HepG2 (cell line): Measurements from ENCODE around the gene MYO19. TPM values are rescaled to one million over a fixed set of nuclear protein-coding genes. Genes with fewer than 3 reads are reported as not detected.

Experiments used
- ATAC-seq: fragments of 200-7000 bp; cut with Tn5 transposase; 3 replicates; pipeline ENCODE4 v1.9.1; 2020; ENCODE audit warnings: mild to moderate bottlenecking, moderate library complexity
- BruUV-seq: library from RNA; stranded (reverse); fragments of 400-500 nt; replicated peaks from 2 replicates; lab custom pipeline; 2021; lab: Mats Ljungman, UMichigan
- CTCF ChIA-PET: fragments of 300-600 bp; formaldehyde crosslinking; extraction: SDS; loops from one replicate; lab custom pipeline; 2021; ENCODE audit warnings: low total read pairs, inconsistent platforms, low intra/inter-chr PET ratio; lab: Yijun Ruan, JAX
- POLR2A ChIA-PET: fragments of 350-600 bp; sonication (Branson Sonifier 250); formaldehyde crosslinking; loops from one replicate; lab custom pipeline; 2020; ENCODE audit warnings: antibody characterized with exemption, inconsistent platforms; lab: Yijun Ruan, JAX
- DNase-seq: peaks from one replicate; pipeline ENCODE4 v3.0.0-alpha.2; 2015; ENCODE audit warnings: low spot score
- FAIRE-seq: peaks from 3 replicates; lab custom pipeline; 2011; peaks lifted over from hg19 to GRCh38; lab: Jason Lieb, UNC
- H2AFZ ChIP-seq: one replicate; pipeline ENCODE4 v1.6.1; 2011; ENCODE audit warnings: low read length, inconsistent platforms
- H3K27ac ChIP-seq: fragments of 300-600 bp; 3 replicates; pipeline ENCODE4 v1.8.0; 2011; ENCODE audit warnings: mixed run types, mild to moderate bottlenecking, mixed read lengths, low read length, inconsistent platforms; ENCODE audit not compliant: insufficient read depth; ENCODE audit errors: extremely low read length
- H3K27me3 ChIP-seq, 2 experiments: fragments of 200-600 bp in 1 of 2; 2 replicates in 1 of 2; 3 replicates in 1 of 2; pipeline versions ENCODE4 v1.6.0 to v1.8.0; 2011; ENCODE audit warnings: low read length in 2 of 2, mild to moderate bottlenecking in 2 of 2, moderate library complexity in 2 of 2, inconsistent platforms in 1 of 2; ENCODE audit not compliant: insufficient read depth in 2 of 2, control insufficient read depth in 1 of 2
- H3K36me3 ChIP-seq, 2 experiments: fragments of 200-600 bp in 1 of 2; replicated peaks in 1 of 2; 2 replicates in 1 of 2; 3 replicates in 1 of 2; pipeline versions ENCODE4 v1.5.1 to v1.8.0; 2011; ENCODE audit warnings: low read length in 2 of 2, inconsistent platforms in 1 of 2; ENCODE audit not compliant: insufficient read depth in 2 of 2, control insufficient read depth in 1 of 2
- H3K4me1 ChIP-seq: 2 replicates; pipeline ENCODE4 v1.5.1; 2012; ENCODE audit warnings: low read length, inconsistent platforms; ENCODE audit not compliant: insufficient read depth
- H3K4me2 ChIP-seq: 2 replicates; pipeline ENCODE4 v1.6.0; 2011; ENCODE audit warnings: low read depth, low read length, inconsistent platforms
- H3K4me3 ChIP-seq, 3 experiments: fragments of 200-600 bp in 1 of 3; sonication (generic), shearing (Covaris generic) in 1 of 3; replicated peaks in 1 of 3; 2 replicates each; pipeline ENCODE4 v1.5.1; 2011 to 2016; ENCODE audit warnings: low read length in 3 of 3, inconsistent platforms in 2 of 3, low read depth in 2 of 3, mild to moderate bottlenecking in 2 of 3, control low read depth in 1 of 3, mixed read lengths in 1 of 3; ENCODE audit not compliant: insufficient read depth in 1 of 3
- H3K79me2 ChIP-seq: one replicate; pipeline ENCODE4 v1.6.1; 2011; ENCODE audit warnings: low read length, inconsistent platforms; ENCODE audit not compliant: insufficient read depth
- H3K9ac ChIP-seq: 2 replicates; pipeline ENCODE4 v1.6.0; 2011; ENCODE audit warnings: mild to moderate bottlenecking, low read depth, low read length, inconsistent platforms; ENCODE audit not compliant: insufficient read depth
- H3K9me3 ChIP-seq: 2 replicates; pipeline ENCODE4 v1.5.1; 2012; ENCODE audit warnings: mild to moderate bottlenecking, low read length
- H4K20me1 ChIP-seq: 2 replicates; pipeline ENCODE4 v1.6.0; 2011; ENCODE audit warnings: inconsistent platforms, mild to moderate bottlenecking, low read length, moderate library complexity; ENCODE audit not compliant: insufficient read depth
- ATM ChIP-seq: fragments of 450-650 bp; IDR thresholded peaks from 2 replicates; pipeline ENCODE4 v1.7.1; 2017; ENCODE audit warnings: mild to moderate bottlenecking, borderline replicate concordance
- DNMT3B ChIP-seq: conservative IDR thresholded peaks from 2 replicates; pipeline ENCODE4 v1.6.1; 2016; ENCODE audit warnings: missing biosample characterization, control low read depth
- MATR3 ChIP-seq: sonication (generic); formaldehyde crosslinking; IDR thresholded peaks from 2 replicates; pipeline ENCODE4 v1.4.0; 2020; ENCODE audit warnings: missing genetic modification reagents
- POLR2A ChIP-seq, 2 experiments: IDR thresholded peaks; 2 replicates each; pipeline ENCODE4 v1.6.1; 2011; ENCODE audit warnings: low read depth in 2 of 2, low read length in 2 of 2, mild to moderate bottlenecking in 1 of 2, moderate library complexity in 1 of 2; ENCODE audit not compliant: insufficient read depth in 1 of 2
- SPEN ChIP-seq: sonication (generic); formaldehyde crosslinking; IDR thresholded peaks from 2 replicates; pipeline ENCODE4 v1.5.1; 2020; ENCODE audit warnings: low read depth, mild to moderate bottlenecking, missing genetic modification reagents
- ZFX ChIP-seq: sonication (generic); formaldehyde crosslinking; IDR thresholded peaks from 2 replicates; pipeline ENCODE4 v1.4.0; 2020; ENCODE audit warnings: mild to moderate bottlenecking, low read depth, missing genetic modification reagents, moderate library complexity
- ZNF234 ChIP-seq: sonication (generic); formaldehyde crosslinking; conservative IDR thresholded peaks from 2 replicates; pipeline ENCODE4 v1.5.1; 2020; ENCODE audit warnings: mild to moderate bottlenecking, missing genetic modification reagents
- WGBS: methylation state at CpG from one replicate; pipeline ENCODE4 v1.1.6; 2017; ENCODE audit warnings: low lambda C conversion rate; 5-methylcytosine and 5-hydroxymethylcytosine counted together
- in situ Hi-C: cut with HindIII; loops from 2 replicates; pipeline ENCODE4 v1.10.0; 2017; ENCODE audit warnings: low pct_unique_long_range_greater_than_20kb; ENCODE audit not compliant: extremely low pct_ligation_motif_present
- intact Hi-C: fragments of 100-400 bp; cut with micrococcal nuclease; formaldehyde crosslinking; loops from one replicate; pipeline ENCODE4 v1.10.0; 2022; ENCODE audit not compliant: unreplicated experiment
- polyA plus RNA-seq, 8 experiments: library from polyadenylated mRNA; depleted of rRNA in 3 of 8; stranded (reverse) in 7 of 8; unstranded in 1 of 8; fragments of >200 nt; fragmentation: Illumina TruSeq in 4 of 8; extraction: Trizol in 4 of 8; gene quantifications; 2 replicates each; pipeline versions ENCODE4 v1.2.1 to v1.2.3, GENCODE V29; 2011 to 2016; ENCODE audit warnings: low read depth in 4 of 8, missing spikeins in 1 of 8, mixed read lengths in 1 of 8; ENCODE audit not compliant: insufficient read depth in 1 of 8
- total RNA-seq, 5 experiments: library from RNA; depleted of rRNA; stranded (reverse); fragments of >200 nt; fragmentation: Illumina TruSeq; extraction: Trizol; gene quantifications; 2 replicates each; pipeline ENCODE4 v1.2.3, GENCODE V29; 2016; ENCODE audit warnings: low read depth in 1 of 5
- TF ChIP-seq, protein P1 (sequence below): conservative IDR thresholded peaks from 2 replicates; pipeline ENCODE4 v1.6.1; 2018; ENCODE audit warnings: missing genetic modification reagents
- TF ChIP-seq, protein P2 (sequence below): sonication (generic); formaldehyde crosslinking; IDR thresholded peaks from 2 replicates; pipeline ENCODE4 v1.4.0; 2020; ENCODE audit warnings: missing genetic modification reagents, mild to moderate bottlenecking, borderline replicate concordance

MYO19 gene
- total and polyA plus RNA-seq, 2 of the 13 experiments (the other 11 are each of a cell fraction or from before 2014, with no cell fraction given): 75.7 to 82.3 TPM

DNA sequence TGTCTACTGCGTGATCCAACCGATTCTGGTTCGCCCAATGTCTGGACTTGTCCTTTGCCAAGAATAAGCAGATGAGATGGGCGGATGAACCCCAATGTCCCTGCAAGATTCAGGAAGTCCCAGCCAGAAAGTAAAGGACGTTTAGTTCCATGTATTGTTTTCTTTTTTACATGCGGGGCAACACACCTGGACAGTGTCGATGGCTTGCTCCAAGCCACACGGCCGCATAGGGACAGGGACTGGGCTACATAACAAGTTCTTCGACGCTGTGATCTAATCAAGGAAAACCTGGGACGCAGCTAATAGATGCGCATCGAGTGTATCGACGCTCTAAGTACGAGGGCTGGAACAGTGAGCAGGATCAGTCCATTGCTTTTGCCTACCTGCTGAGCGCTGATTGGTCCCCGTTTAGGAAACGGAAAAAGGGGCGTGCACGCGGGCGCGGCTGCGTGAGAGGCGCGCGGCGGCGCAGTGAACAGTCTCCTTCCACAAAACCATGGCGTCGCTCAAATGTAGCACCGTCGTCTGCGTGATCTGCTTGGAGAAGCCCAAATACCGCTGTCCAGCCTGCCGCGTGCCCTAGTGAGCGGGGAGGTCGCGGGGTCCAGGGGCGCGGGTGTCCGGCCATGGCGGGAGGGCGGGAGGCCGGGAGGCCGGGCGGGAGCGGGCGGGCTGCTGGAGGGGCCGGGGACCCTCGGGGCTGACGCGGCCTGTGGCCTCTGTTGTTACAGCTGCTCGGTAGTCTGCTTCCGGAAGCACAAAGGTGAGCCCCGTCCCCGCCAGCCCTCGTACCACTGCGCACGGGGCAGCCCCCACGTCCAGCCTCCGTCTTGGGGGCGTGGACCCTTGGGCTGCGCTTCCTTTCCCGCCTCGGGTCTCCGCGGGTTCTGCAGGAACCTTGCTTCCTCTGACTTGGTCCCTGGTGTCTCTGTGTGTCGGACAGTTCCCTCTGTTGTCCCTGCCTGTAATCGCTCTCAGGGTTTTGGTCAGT lies 48.2 kb downstream of the MYO19 start, which contains the start of gene ZNHIT3:
Gene ZNHIT3 (plus strand): TSS at position 478 of the 991 bp plus-strand sequence. CDS start 19 bp downstream, at position 497.
- DNase-seq: peak; percentile 89
- BruUV-seq: no TSS peak
- Histone ChIP-seq H3K9ac (peak within 1 kb of the TSS; percentile 90), H3K27me3 (peaks cover 0 to 9% of the 10 kb centered on the region in 2 experiments; a peak in 1 of 5 replicates), H3K4me3 (peak within 1 kb of the TSS; percentile 83 to 100 (median 95)), H3K4me2 (peak within 1 kb of the TSS; percentile 81), H3K36me3 (peaks cover 0 to 4% of the 10 kb centered on the region in 2 experiments; a peak in 3 of 5 replicates), H2AFZ (peak within 1 kb of the TSS; percentile 89), H3K4me1 (peaks cover 41% of the 10 kb centered on the region), H3K79me2 (peaks cover 41% of the 10 kb centered on the region), H3K27ac (peak within 1 kb of the TSS; percentile 81), H3K9me3 (no peaks in the 10 kb centered on the region), H4K20me1 (no peaks in the 10 kb centered on the region)
- 17% methylated on average over 21 of the region's 73 CpGs for WGBS
- ChIA-PET POLR2A (interaction anchor here (0.7 to 1.4 kb wide), 6 partner anchors 8 to 678 kb away, joined by 3 to 8 read pairs (median 4); partner anchors contain the start of genes GGNBP2, PIGW and TAF15), CTCF (no interaction called here)
- ATAC-seq: peak; percentile 92
- in situ Hi-C loops: loop anchor here (25.0 kb wide), 1 partner anchor 524 kb away; no protein-coding TSS in a partner anchor
- intact Hi-C loops: loop anchor here (5.0 kb wide), 1 partner anchor 56 kb away; the partner anchor contains the start of gene GGNBP2
- FAIRE-seq: no peak
- TF ChIP-seq ZNF234 (CRISPR knock-in tag) (no peak), ATM (no peak), DNMT3B (CRISPR knock-in tag) (peak; percentile 59; the same call in 1 of the 2 replicates), MATR3 (CRISPR knock-in tag) (no peak), SPEN (CRISPR knock-in tag) (peak; percentile 74), ZFX (CRISPR knock-in tag) (peak; percentile 85), POLR2A (IDR thresholded peaks at IDR 0.05; ENCODE audit: insufficient read depth in 1 of 2, low read depth in 2 of 2, low read length in 2 of 2) (peak; percentile 87 to 92)
- TF ChIP-seq, protein P1, sequence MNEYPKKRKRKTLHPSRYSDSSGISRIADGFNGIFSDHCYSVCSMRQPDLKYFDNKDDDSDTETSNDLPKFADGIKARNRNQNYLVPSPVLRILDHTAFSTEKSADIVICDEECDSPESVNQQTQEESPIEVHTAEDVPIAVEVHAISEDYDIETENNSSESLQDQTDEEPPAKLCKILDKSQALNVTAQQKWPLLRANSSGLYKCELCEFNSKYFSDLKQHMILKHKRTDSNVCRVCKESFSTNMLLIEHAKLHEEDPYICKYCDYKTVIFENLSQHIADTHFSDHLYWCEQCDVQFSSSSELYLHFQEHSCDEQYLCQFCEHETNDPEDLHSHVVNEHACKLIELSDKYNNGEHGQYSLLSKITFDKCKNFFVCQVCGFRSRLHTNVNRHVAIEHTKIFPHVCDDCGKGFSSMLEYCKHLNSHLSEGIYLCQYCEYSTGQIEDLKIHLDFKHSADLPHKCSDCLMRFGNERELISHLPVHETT (CRISPR knock-in tag): peak; percentile 43
- TF ChIP-seq, protein P2, sequence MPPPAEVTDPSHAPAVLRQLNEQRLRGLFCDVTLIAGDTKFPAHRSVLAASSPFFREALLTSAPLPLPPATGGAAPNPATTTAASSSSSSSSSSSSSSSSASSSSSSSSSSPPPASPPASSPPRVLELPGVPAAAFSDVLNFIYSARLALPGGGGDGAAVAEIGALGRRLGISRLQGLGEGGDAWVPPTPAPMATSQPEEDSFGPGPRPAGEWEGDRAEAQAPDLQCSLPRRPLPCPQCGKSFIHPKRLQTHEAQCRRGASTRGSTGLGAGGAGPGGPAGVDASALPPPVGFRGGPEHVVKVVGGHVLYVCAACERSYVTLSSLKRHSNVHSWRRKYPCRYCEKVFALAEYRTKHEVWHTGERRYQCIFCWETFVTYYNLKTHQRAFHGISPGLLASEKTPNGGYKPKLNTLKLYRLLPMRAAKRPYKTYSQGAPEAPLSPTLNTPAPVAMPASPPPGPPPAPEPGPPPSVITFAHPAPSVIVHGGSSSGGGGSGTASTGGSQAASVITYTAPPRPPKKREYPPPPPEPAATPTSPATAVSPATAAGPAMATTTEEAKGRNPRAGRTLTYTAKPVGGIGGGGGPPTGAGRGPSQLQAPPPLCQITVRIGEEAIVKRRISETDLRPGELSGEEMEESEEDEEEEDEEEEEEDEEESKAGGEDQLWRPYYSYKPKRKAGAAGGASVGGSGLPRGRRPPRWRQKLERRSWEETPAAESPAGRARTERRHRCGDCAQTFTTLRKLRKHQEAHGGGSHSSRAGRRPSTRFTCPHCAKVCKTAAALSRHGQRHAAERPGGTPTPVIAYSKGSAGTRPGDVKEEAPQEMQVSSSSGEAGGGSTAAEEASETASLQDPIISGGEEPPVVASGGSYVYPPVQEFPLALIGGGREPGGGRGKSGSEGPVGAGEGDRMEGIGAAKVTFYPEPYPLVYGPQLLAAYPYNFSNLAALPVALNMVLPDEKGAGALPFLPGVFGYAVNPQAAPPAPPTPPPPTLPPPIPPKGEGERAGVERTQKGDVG (CRISPR knock-in tag): no peak
